Renal cortex interstitium (tissue), 11 donors: Measurements from ENCODE around the gene RFTN1. TPM values are rescaled to one million over a fixed set of nuclear protein-coding genes. Genes with fewer than 3 reads are reported as not detected.

Experiments used
- DNase-seq, 11 donors: peaks; one replicate each; pipeline ENCODE4 v3.0.0-alpha.2; 2013; ENCODE audit warnings: low read depth in 9 of 11, low spot score in 4 of 11; ENCODE audit errors: extremely low read depth in 1 of 11
- polyA plus RNA-seq, 3 donors: library from polyadenylated mRNA; unstranded; fragments of 120-200 nt; gene quantifications; one replicate each; pipeline ENCODE4 v1.2.1, GENCODE V29; 2013; ENCODE audit not compliant: insufficient read length in 3 of 3

RFTN1 gene
- polyA plus RNA-seq, 3 donors, result 26.4 to 35.6 (median 35.4) TPM

DNA sequence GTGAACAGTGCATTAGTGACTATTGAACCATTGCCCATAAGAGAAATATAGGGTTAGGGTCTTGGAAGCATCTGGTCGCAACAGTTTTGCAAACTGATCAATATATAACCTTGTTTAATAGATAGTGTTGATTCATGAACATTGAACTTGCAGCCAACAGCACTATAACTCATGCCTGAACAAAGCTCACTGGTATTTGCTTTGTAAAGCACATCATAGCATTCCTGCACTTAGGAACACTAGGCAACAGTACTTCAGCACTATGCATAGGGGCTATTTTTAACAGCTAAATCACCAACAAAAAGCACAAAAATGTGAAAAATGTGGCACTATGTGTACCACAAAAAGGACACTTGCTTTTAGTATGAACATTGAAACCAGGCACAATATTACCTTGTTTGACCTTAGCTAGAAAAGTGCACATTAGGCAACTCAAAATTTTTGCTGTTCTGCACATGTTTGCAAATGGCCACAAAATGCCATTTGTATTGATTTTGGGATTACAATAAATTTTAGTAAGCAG is 180.5 kb downstream of the RFTN1 start:
- no peak for DNase-seq

DNA sequence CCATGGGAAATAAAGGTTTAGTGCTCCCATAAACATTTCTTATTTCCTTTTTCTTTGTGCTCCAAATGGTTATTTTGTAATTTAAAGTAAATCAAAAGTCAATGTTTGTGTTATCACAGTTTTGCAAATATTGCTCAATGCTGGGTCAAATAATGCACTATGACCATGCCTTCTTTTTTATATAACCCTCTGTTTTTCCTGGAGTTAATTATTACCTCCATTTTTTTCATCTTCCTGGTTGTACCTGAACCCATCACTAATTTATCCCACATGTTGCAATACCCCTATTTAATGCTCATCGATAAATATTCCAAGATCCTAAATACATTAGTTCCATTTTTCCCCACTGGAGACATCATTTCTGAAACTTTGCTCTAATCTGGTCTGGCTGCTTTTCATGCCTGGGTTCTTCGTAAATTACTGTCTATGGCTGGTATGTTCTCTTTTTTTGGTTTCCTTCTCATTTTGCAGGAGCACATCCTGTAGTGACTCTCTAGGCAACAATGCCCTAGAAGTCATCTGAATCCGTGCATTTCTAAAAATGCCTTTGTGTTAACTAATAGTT is 182.1 kb downstream of the RFTN1 start:
- DNase-seq, result no peak

DNA sequence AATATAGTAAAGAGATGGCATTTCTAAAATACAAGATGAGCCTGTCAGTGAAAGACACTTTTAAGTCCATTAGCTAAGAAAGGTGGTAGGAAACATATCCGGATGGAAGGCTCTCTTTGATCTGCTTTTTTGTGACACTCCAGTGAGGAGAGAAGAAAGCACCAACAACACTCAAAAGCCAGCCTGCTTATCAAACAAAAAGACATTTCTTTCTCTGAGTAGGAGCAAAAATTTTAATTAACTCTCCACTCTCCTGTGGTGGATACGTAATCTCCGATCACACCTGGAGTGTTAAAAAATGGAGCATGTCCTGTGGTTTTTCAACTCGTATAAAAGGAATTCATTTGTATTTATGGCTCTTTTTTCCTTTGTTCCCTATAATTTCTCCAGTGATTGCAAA is 183.1 kb downstream of the RFTN1 start:
- no peak for DNase-seq

DNA sequence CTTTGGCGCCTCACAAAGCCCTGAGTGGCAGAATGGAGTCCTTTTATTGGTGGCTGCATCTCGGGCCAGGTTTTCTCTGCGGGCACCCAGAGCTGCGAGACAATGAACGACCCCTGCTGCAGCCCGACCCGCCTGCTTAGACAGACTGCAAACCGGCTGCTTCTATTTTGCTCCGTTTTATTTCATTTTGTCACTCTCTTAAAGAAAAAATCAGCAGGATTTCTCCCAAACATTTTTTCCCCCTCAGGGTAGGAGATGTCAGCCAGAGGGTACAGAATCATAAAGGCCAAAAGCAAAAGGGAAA is 183.7 kb downstream of the RFTN1 start:
- DNase-seq, result no peak

DNA sequence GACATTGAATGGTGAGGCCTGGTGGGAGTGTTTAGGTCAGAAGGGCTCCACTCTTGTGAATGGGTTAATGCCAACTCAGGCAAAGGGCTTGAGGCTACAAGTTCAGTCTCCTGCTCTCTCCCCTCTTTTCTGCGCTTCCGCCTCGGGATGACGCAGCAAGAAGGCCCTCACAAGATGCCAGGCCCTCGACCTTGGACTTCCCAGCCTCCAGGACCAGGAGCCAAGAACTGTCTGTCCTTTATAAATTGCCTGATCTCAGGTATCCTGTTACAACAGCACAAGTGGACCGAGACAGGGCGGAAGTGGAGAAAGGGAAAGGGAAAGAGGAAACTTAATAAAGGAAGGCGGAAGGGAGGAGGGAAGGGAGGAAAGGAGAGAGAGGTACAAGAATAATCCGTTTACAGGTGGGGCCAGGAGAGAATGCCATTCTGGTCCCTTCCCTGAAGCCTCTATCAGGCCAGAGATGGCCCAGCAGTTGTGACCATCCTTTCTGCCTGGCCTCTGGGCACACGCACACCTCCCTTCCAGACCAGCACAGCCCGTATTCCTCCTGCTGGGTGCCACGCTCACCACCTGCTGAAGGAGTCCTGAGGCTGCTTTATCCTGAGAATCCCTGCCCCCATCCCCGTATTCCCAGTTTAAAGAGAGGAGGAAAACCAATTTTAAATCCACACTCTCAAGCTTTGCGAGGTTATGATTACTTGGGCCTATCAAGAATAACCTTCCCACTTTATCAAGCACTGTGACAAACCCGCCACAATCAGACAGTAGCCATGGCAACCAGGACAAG is 184.3 kb downstream of the RFTN1 start:
- no peak for DNase-seq

DNA sequence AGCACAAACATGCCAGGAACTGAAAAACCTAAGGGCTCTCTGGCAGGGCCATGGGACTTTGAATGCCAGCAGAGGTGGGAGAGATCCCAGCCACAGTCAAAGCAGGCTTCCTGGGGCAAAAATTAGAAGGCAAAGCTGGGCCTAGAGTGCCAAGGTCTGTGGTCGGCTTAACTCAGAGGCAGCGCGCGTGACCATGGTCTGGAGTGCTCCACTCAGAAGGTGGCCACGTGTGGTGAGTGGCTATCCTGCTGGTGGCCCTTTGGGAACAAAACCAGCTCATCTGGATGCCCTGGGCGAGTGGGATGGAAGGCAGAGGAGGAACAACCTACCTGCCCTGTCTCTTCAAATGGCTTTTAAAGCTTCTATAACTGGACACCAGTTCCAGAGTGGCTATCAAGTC is 185.4 kb downstream of the RFTN1 start:
- no peak for DNase-seq

DNA sequence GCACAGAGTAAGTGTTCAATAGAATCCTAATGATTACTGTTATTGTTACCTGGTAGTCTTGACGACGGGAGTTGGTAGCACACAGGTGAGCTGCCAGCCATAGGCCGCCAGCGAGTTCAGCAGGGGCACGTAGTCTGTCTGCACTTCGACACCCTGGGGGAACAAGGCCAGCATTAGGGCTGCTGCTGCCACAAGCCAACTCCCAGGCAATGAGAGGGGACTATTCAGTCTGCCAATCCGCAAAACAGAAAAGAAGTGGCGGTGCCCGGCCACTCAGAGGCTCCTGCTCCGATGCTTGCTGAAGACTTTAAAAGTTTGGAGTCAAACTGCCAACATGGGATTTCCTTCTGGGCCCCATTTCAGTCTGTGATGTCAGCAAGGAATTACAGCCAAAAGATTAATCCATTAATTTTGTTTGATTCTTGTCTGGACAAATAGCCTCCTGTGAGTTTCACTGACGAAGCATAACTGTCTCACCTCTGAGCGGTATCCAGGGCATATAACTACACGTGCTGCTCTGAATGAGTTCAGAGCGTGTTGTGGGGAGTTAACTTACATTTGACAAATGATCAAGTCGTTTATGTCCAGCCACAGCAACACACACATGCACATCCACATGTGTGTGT is 186.7 kb downstream of the RFTN1 start:
- DNase-seq, result no peak

DNA sequence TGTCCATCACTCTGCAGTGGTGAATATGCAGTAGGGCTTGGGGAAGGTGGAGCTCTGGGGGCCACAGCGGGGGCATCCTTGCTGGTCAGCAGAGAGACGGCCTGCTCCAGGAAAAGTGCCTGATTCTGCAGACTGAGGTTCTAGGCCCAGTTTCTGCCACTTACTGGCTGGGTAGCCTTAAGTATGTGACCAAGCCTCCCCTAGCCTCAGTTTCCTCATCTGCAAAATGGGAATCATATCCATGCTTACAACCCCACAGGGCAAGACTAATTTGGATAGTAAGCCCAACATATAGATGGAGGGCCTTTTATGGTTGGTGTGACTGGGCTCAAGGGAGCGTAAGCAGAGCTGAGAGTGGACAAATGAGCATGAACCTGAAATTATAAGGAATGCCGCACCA is 187.6 kb downstream of the RFTN1 start:
- DNase-seq, result no peak

DNA sequence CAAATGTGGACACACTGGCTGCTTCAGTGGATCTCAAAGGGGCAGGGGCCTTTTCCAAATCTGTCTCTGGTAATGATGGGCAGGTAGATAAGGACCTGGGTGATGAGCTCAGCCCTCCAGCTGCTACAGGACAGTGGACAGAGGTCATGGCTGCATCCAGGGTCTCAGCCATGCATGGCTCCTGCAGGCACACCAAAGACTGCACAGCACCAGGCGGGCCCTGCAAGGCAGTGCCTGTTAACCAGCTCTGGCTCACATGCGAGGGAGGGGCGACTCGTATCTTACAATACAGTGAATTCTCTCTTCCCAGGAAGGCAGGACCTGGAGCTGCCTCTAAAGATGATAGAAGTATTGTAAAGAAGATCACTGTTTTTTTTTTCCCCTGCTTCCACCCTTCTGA is 189.8 kb downstream of the RFTN1 start:
- no peak for DNase-seq

DNA sequence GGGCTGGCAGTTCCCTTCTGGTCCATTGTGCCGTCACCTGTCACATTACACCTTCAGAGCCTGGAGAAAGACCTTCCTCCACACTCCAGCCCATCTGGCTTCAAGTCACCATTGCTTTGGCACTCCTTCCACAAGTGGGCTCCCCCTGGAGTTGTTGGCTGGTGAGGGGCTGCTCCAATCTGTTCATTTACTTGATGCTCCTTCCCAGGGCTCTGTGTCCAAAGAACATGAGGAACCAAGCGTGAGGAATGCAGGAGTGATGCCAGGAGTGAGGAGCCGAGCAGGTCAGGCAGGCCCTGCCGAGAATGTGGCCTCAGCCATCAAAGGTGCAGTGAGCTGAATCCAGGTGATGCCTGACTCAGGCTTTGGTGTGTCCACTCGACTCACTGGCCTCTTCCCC is 191.3 kb downstream of the RFTN1 start:
- no peak for DNase-seq

DNA sequence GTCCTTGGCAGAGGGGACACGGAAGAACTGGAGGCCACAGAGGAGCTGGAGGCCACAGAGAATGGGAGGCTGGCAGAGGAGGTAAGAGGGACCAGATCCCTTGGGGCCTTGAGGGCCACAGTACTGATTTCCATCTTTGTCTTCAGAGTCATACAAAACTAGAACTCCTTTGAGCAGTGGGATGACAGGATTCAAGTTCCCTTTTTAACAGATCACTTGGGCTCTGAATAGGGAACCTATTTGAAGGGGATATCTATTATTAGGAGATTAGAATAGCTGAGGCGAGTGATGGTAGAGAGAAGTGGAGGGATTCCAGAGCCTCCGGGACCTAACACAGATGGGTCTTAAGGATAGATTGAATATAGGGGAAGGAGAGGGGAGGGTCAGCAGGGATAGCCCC is 192.8 kb downstream of the RFTN1 start:
- DNase-seq, result no peak

DNA sequence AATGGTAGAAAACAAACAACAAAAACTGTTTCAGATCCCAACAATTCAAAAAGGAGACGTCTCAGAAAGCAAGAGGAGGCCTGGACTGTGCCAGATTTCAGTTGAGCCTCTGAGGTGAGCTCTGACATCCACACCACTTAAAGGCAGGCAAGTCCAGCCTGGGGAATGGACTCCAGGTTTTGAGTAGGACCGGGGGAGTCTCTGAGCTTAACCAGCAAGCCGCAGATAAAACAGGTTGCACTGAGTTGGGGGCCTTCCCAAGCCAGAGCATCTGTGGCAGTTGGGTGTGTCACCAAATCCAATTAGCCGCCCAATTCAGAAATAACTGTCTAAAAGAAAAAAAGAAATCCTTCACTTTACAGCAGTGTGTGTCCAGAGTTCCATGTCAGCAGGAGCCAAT is 193.8 kb downstream of the RFTN1 start:
- DNase-seq, result no peak

DNA sequence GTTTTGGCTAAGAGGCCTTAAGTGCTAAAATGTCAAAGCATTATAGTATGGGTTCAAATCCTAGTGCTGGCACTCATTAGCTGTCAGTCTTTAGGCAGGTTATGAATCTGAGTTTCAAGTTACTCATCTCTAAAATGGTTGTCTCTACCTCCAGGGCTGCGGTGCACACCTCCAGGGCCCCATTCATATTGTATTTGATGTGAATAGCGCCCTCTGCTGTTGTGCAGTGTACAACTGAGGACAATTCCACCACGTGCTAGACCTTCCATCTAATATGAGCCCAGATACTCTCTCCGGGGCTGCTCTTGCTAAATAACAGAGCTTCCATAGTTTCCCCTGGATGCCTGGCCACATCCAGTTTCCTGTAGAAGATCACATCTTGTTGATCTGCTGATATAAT is 194.2 kb downstream of the RFTN1 start:
- no peak for DNase-seq

DNA sequence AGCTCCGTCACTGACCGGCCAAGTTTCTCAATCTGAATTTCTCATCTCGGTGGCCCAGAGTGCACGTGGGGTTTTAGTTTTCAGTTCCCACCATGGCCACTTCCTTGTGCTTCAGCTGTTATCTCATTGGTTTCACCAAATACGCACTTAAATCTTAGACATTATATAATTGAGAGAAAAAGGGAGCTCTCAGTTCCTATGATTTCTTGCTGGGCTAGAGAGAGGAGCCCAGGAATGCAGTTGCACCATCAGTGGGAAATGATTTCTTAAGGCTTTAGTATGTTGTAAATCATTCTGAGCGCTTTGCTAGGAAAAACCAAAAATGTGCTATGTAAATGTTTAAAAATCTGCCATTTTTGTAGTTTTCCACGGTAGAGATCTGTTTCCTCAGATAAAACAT is 195.3 kb downstream of the RFTN1 start:
- no peak for DNase-seq

DNA sequence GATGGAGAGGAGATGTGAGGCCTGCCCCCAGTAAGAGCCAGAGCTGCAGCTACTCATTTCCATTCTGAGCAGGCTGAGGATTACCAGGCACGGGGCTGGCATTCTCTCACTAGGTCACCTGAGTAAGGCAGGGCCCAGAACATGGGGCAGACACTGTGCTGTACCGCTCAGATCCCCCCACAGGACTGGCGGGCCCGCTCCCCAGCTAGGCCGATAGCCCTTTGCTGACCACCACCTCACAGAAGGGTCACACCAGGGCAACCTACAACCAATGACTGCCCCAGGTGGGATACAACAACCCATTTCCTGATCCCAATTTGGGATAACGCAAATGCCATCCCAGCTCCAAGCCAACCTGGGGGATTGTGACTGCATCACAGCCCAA is 195.9 kb downstream of the RFTN1 start:
- no peak for DNase-seq

DNA sequence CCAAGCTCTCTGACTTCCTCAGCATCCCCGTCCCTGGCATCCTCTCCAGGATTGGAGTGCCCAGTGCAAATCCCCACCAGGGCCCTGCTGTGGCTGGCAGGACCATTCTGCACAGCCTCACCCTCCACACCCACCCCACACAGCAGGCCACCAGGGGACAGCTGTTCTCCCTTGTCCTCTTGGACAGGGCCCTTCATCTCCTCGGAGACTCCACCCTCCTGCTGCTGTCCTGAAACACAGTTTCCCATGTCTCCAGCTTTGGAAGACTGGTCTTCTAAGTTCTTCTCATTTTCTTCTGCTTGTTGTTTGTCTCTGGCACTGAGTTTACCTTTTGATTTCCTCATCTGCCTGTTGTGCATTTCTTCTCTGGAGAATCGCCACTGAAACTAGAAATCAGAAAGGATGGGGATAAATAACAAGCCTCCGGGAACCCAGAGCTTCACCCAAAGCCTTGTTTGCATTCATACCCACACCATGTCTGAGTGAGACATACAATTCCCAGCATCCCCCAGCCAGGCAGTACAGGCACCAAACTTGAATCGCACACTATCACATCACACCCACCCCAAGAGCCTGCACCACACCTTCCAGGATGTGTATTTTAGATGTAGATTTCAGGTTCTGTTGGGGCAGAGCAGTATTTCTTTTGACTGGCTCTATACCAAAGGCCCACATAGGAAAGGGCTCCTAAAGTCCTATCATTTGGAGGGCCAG is 196.5 kb downstream of the RFTN1 start:
- DNase-seq, result no peak

DNA sequence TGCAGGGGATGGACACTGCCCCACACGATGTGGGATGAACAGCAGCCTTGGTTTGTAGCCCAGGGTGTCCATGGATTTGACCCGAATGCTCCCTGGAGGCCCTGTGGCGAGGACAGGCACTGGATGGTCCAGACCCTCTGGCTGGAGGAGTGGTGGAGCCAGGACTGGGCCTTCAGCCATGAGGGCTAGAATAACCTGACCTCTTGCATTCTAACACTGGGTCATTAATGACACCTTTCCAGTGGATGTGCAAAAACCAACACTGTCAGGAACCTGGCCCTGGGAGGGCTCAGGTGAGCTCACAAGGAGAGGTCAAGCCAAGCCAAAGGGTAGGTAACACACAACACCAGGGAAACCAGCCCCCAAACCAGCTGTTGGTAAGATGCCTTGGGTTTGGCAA is 197.1 kb downstream of the RFTN1 start:
- DNase-seq, result no peak

DNA sequence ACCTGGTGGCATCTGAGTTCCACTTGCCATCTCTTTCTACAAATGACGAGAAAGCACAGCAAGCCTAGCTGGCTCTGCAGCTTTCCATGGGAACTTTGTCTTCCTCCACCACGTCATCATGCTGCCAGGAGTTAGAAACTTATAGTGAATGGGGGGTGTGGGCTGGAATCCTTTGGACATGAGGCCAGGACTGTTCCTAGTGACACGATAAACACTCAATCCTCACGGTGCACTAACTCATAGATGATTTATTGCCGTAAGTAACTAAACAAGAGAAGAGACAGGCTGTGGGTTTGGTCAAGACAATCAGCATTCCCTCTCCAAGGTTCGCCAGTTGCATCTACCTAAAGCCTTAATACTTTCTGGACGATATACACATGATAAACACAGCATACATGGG is 197.9 kb downstream of the RFTN1 start:
- DNase-seq, result no peak

DNA sequence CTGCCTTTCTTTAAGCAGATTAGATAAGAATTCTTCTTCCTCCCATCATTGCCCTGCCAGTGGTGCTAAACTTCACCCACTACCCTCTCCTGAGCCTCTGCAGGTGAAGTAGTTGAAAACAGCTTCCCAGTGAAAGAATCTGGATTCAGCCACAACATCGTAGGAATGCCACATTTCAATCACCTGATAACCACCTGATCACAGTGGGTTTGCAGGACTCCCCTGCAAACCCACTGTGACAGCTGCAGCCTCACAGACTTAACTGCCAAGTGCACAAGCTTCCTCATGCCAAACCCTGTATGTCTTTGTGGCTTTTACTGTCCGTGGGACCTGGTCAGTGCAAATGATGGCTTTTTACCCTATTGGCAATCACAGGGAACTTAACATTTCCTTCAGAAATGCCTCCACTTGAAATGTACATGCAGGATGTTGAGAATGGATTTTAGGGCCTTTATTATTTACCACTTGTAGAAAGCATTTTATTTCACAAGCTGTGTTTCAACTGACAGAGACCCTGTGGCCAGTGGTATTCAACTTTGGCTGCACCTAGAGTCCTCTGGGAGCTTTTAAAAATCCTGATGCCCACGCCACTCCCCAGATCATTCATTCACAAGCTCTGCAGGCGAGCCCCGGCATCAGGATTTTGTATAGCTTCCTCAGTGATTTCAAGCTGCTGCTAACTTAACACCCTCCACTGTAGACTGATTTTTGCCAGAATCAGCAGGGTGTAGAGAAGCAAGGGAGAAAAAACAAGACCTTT is 199.4 kb downstream of the RFTN1 start:
- no peak for DNase-seq
